GM18526 (cell line): ENCODE measurements around the gene RNASE8.

Experiments used
- POLR2A ChIP-seq: IDR thresholded peaks from 3 replicates; pipeline ENCODE4 v1.6.1; 2011; ENCODE audit not compliant: insufficient read length; ENCODE audit errors: extremely low read depth

RNASE8 gene

DNA sequence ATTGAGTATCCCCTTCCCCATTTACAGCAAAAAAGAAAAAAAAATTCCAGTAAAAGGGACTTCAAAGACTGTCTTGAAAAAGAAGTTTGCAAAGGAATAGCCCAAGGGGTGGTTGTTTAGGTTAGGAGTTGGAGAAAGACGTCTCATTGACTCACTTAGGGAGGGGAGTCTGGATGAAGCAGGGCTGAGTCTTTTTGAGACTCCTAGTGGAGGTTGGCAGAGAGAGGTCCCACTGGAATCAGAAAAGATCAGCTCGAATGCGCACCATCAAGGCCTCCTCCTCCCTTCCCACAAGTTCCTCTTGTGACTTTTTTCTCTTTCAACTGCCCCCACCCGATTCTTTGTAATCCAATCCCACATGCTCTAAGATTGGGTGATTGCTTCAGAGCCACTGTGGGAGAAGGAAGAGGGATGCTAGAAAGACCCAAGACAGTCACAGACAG, 14.4 kb downstream of the RNASE8 start:
- no peak for TF ChIP-seq POLR2A

- TF ChIP-seq POLR2A, result no peak
Measured at GRCh38 chr14:21072781-21073339, 15.2 kb downstream of the RNASE8 start.

GRCh38 chr14:21073921-21074320, 16.3 kb downstream of the RNASE8 start:
- no peak for TF ChIP-seq POLR2A

DNA sequence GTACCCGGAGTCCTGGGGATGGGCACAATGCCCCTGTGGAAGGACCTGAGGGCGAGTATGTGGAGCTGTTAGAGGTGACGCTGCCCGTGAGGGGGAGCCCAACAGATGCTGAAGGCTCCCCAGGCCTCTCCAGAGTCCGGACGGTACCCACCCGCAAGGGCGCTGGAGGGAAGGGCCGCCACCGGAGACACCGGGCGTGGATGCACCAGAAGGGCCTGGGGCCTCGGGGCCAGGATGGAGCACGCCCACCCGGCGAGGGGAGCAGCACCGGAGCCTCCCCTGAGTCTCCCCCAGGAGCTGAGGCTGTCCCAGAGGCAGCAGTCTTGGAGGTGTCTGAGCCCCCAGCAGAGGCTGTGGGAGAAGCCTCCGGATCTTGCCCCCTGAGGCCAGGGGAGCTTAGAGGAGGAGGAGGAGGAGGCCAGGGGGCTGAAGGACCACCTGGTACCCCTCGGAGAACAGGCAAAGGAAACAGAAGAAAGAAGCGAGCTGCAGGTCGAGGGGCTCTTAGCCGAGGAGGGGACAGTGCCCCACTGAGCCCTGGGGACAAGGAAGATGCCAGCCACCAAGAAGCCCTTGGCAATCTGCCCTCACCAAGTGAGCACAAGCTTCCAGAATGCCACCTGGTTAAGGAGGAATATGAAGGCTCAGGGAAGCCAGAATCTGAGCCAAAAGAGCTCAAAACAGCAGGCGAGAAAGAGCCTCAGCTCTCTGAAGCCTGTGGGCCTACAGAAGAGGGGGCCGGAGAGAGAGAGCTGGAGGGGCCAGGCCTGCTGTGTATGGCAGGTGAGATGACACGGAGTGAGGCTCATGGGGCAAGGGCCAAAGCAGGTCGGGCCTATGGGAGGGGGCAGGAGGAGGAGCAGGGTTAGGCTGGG, 17.0 kb downstream of the RNASE8 start:
- TF ChIP-seq POLR2A, result no peak

DNA sequence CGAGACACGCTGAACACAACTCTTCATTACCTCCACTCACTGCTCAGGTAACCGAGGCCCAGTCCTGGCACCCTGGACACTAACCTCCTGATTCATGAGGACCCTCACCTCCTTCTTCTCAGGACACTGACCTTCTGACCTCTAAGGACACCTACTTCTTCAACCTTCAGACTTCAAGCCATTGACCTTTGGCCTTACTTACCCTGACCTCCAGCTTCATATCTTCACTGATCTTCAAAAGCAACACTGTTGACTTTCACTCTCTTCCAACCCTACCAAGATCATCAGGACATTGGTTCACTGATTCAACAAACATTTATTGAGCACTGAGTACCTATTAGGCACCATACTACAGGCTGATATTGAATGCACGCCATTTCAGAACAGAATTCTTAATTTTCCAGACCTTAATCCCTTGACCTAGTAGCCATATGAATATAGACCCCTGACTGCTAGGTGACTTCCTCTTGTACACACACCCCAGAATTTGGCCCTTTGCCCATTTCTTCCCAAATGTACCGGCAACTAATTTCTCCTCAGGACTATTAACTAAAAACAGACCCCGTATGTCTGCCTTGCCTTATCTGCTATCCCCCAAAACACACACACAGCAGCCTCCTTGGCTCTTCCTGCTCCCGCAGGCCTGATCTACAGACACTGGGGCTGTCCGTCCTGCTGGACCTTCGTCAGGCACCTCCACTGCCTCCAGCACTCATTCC, 18.3 kb downstream of the RNASE8 start:
- TF ChIP-seq POLR2A, result no peak

GRCh38 chr14:21077672-21078071, 20.1 kb downstream of the RNASE8 start:
- no peak for TF ChIP-seq POLR2A

DNA sequence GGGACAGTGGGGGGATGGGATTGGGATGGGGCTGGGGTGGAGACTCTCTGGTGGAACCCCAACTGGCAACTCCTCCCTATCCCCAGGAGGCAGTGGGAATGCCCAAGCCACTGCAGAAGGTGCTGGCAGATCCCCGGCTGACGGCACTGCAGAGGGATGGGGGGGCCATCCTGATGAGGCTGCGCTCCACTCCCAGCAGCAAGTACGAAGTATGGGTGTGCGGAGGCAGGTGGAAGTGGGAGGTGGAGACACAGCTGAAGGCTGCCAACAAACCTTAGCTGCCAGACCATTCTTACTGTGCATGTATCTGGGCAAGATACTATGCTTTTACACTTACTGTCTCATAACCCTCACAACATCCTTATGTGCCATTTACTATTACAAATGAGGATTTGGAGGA, 20.7 kb downstream of the RNASE8 start:
- TF ChIP-seq POLR2A, result no peak

- no peak for TF ChIP-seq POLR2A
Measured at GRCh38 chr14:21078726-21079125, 21.1 kb downstream of the RNASE8 start.

- TF ChIP-seq POLR2A, result no peak
Measured at GRCh38 chr14:21081521-21082142, 24.0 kb downstream of the RNASE8 start.

GRCh38 chr14:21083565-21084325, 26.1 kb downstream of the RNASE8 start:
- TF ChIP-seq POLR2A, result no peak

GRCh38 chr14:21084396-21084795, 26.8 kb downstream of the RNASE8 start:
- TF ChIP-seq POLR2A, result no peak

GRCh38 chr14:21084998-21085853, 27.6 kb downstream of the RNASE8 start:
- TF ChIP-seq POLR2A, result no peak

DNA sequence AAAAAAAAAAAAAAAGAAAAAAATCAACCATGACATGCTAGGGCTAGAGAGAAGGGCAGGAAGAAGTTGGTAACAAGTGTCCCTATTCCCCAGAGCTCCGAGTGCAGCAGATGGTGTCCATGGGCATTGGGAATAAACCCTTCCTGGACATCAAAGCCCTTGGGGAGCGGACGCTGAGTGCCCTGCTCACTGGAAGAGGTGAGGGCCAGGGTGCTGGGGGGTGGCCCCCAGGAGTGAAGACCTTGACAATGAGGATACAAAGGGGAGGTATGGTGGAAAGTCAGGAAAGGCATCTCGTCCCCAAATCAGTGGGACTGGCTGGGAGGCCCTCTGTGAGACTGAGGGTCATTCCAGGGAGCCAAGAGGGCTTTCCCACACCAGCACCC, 29.3 kb downstream of the RNASE8 start:
- no peak for TF ChIP-seq POLR2A
